ENCODE results near the gene TTC34. TPM values are rescaled to one million over a fixed set of nuclear protein-coding genes. Genes with fewer than 3 reads are reported as not detected.

The TTC34 gene
- total RNA-seq, 2 experiments from 2014 or later = 0.79 to 0.81 TPM

- H3K27ac Mint-ChIP-seq = no peak overlapping the region
- no peak for ATAC-seq
- no peaks in the 10 kb centered on the region for H3K27me3 Mint-ChIP-seq
- CTCF ChIA-PET = no interaction called here
- POLR2A ChIA-PET = no interaction called here
- H3K4me1 Mint-ChIP-seq (ENCODE audit: low read depth) = peaks cover 7% of the 10 kb centered on the region
- H3K9me3 Mint-ChIP-seq = peaks cover 23% of the 10 kb centered on the region
- no peak for DNase-seq
- intact Hi-C loops (cut with micrococcal nuclease) = no loop called here
- H3K4me3 Mint-ChIP-seq = no peak overlapping the region
- no peaks in the 10 kb centered on the region for H3K36me3 Mint-ChIP-seq (ENCODE audit: low read depth)
- no peak for TF ChIP-seq CTCF (IDR thresholded peaks at IDR 0.05)
Observed at GRCh38 chr1:2611621-2612437, 189.7 kb downstream of the TTC34 start.

- Mint-ChIP-seq H3K27ac (no peak overlapping the region), H3K9me3 (peaks cover 19% of the 10 kb centered on the region), H3K4me1 (ENCODE audit: low read depth) (no peaks in the 10 kb centered on the region), H3K4me3 (no peak overlapping the region), H3K36me3 (ENCODE audit: low read depth) (no peaks in the 10 kb centered on the region), H3K27me3 (no peaks in the 10 kb centered on the region)
- ChIA-PET POLR2A (no interaction called here), CTCF (no interaction called here)
- intact Hi-C loops (cut with micrococcal nuclease) = no loop called here
- ATAC-seq (peak; percentile 74), DNase-seq (peak; percentile 51)
- no peak for TF ChIP-seq CTCF (IDR thresholded peaks at IDR 0.05)
Observed at GRCh38 chr1:2611031-2611501, 190.4 kb downstream of the TTC34 start.

DNA sequence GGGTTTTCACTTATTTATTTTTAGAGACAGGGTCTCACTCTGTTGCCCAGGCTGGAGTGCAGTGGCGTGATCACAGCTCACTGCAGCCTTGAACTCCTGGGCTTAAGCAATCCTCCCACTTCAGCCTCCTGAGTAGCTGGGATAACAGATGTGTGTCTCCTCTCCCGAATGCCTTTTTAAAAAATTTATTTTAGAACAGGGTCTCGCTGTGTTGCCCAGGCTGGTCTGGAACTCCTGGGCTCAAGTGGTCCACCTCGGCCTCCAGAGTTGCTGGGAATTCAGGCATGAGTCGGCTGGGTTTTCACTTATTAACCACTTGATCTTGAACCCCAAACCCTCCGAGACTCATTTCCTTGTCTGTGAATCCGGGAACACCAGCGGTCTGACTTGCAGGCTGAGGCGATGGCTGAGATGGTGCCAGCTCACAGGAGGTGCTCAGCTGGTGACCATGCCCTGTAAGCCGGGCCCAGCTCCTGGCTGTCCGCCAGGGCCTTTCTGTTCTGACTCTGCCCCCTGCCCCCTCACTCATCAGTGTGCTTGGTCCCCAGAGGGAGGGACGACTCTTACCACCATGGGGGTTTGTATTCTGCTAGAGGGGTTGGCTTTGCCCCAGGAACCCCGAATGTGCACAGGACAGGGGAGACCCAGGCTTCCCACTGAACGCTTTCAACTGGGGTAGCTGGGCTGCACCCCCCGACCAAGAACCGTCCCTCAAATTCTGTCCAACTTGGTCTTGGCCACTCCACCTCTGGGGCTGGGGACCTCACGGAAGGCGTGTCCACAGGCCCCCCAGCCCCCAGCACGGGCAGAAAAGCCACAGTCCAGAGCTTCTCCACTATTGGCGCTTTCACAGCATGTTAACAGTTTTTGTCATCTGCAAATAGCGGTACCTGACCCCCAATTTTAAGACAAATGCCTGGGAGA lies 191.2 kb downstream of the TTC34 start:
- TF ChIP-seq CTCF (IDR thresholded peaks at IDR 0.05) = no peak
- POLR2A ChIA-PET = no interaction called here
- intact Hi-C loops (cut with micrococcal nuclease) = no loop called here
- DNase-seq = no peak
- Mint-ChIP-seq H3K36me3 (ENCODE audit: low read depth) (no peaks in the 10 kb centered on the region), H3K27me3 (no peaks in the 10 kb centered on the region), H3K27ac (no peak overlapping the region), H3K9me3 (peaks cover 14% of the 10 kb centered on the region), H3K4me1 (ENCODE audit: low read depth) (no peaks in the 10 kb centered on the region), H3K4me3 (no peak overlapping the region)
- CTCF ChIA-PET = no interaction called here
- ATAC-seq = no peak

DNA sequence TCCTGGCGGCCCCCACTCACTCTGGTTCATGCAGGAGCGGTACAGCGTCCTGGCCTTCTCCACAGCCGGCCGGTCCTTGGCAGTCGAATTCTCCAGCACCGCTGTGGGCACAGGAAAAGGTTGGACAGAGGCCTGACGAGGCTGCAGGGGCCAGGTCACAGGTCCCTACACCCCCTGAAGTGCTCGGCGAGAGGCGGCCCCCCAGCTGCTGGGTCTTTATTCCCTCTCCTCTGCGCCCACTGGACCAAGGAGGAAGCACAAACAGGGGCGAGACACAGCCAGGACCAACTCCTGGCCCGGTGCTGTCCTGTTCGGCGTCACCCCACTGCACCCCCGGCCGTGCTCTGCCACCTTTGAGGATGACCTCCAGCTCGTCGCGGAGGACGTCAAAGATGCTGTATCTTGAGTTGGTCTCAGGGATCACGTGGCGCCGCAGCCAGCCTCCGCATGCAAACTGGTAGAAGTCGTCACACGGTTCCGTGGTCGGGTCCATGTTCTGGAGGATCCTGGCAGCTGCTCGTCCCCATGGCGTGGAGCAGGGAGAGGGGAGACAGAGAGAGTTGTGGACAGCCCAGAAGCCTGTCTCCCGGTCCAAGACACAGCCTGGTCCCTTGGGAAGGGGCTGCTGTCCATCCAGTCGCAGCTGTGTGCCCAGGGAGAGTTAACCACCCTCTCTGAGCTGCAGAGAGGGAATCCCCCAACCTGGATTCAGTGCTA lies 192.0 kb downstream of the TTC34 start:
- H3K9me3 Mint-ChIP-seq = peaks cover 7% of the 10 kb centered on the region
- H3K27me3 Mint-ChIP-seq = no peaks in the 10 kb centered on the region
- DNase-seq (no peak), ATAC-seq (no peak)
- CTCF ChIA-PET = no interaction called here
- H3K27ac Mint-ChIP-seq = no peak overlapping the region
- intact Hi-C loops (cut with micrococcal nuclease) = no loop called here
- POLR2A ChIA-PET = no interaction called here
- H3K4me3 Mint-ChIP-seq = no peak overlapping the region
- TF ChIP-seq CTCF (IDR thresholded peaks at IDR 0.05) = no peak
- H3K36me3 Mint-ChIP-seq (ENCODE audit: low read depth) = no peaks in the 10 kb centered on the region
- H3K4me1 Mint-ChIP-seq (ENCODE audit: low read depth) = no peaks in the 10 kb centered on the region
